SK-MEL-5 (cell line): ENCODE data around the gene CCR1. TPM values are rescaled to one million over a fixed set of nuclear protein-coding genes. Genes with fewer than 3 reads are reported as not detected.
"Not testable (repeated sequence)": the region's sequence is repeated elsewhere in the genome, so short reads cannot be mapped to it uniquely, and the experiment has no call there.

Experiments
- DNase-seq: peaks from one replicate; pipeline ENCODE4 v3.0.0-alpha.2; 2016; ENCODE audit warnings: low read depth, low spot score
- in situ Hi-C: cut with HindIII; loops from 2 replicates; pipeline ENCODE4 v1.10.0; 2016; ENCODE audit warnings: low sequenced_read_pairs, high pct_unique_total_duplicates, low pct_unique_long_range_greater_than_20kb
- total RNA-seq: library from RNA; depleted of rRNA; stranded (reverse); fragments of >200 nt; shearing (Covaris generic); gene quantifications from 2 replicates; pipeline ENCODE4 v1.2.3, GENCODE V29; 2014; rRNA removed

Gene CCR1
- total RNA-seq, 1 experiment from 2014 or later = 1.0 TPM

DNA sequence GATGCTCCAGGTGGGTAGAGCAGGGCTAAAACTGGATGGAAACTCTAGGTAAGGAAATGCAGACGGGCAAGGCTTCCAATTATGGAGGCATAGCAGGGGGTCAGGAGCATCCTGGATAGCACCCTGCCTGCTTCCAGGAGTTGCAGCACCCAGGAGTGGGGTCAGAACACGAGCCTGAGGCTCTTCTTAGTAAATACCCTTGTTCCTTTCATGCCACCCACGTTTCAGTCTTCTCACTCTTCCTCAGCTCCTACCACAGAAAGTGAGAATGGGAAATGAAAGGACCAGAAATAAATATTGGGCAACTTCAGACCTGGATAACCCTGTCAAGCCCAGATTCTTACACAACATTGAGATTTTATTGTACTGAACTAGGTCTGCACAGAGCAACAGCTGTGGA is 16.4 kb downstream of the CCR1 start:
- in situ Hi-C loops = no loop called here

DNA sequence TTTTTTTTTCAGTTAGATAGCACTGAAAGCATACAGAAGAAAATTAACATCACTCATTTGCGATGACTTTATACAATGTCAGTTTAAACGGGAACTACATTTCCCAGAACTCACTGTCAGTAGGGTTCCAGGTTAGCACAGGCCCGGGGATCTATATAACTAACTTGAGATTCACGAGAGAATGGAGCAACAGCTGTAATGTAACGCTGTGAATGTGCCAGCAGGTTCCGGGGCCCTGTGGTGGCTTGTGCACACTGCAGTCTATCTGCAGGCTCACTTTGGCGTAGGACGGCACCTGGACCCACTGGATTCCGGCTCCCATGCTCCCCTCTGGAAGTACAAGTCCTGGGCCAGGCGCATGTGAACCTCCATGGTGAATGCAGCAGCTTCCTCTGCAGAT is 19.4 kb downstream of the CCR1 start:
- DNase-seq = no peak
- in situ Hi-C loops = no loop called here

More for the DNA sequence above, 16.4 kb downstream of the CCR1 start:
- no peak for DNase-seq

DNA sequence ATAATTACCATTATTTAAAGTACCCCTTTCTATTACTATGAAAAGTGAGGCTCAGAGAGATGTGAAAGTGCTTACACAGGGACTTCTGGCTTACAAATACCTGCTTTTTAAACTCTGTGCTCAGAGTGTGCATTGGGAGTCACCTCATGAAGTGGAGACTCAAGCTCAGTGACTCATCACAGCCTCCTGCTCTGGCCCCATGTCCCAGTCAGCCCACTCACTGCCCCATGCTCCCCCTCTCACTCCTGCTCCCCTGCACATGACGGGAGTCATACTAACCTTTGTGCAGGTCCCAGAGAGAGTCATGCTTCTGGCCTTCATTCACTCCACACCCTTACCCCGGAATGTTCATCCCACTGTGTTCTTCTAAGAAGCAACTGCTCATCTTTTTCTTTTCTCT is 20.2 kb downstream of the CCR1 start:
- in situ Hi-C loops = no loop called here
- DNase-seq = no peak

DNA sequence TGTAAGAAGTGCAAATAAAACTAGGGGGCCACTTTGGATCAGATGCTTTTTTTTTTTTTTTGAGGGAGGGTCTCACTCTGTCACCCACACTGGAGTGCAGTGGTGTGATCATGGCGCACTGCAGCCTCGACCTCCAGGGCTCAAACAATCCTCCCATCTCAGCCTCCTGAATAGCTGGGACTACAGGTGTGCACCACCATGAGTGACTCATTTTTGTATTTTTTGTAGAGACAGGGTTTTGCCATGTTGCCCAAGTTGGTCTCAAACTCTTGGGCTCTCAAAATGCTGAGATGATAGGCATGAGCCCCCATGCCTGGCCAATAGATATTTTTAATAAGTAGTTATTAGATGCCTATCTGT is 20.8 kb downstream of the CCR1 start:
- DNase-seq = no peak
- in situ Hi-C loops = no loop called here

DNA sequence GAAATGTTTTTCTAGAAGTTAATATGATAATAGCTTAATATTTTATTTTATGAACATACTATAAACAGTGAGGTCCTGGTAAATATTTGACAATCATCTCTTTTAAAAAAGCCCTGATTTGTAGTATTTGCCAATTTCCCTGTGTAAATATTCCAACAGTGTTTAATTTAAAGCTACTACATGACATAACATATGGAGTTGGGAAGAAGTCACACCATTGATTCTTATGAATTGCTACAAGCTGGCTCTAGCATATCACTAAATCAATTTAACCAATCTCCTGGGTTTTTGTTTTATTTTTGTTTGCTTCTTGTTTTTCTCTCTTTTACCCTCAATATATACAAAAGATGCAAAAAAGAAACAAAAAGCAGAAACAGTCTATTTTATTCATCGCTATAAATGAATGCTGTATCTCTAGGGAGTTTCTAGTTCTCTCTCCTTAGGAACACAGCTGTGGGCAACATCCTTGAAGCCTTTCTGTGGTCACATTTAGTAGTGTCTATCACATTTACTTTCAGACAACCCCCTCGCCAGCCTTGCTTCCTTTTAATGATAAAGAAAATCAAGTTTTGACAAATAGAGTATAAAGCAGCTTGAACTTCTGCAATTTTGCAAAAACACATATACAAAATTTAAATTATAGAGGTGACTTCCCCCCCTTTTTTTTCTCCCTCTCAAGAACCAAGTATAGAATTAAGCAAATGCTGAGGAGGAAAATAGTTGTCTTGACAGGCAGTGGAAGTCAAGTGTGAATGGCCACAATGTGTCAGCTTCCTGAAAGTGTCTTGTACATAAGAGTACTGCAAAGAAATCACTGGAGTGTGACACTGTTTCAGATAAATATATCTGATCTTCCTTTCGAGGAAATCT is 21.4 kb downstream of the CCR1 start:
- in situ Hi-C loops = no loop called here
- DNase-seq = no peak

DNA sequence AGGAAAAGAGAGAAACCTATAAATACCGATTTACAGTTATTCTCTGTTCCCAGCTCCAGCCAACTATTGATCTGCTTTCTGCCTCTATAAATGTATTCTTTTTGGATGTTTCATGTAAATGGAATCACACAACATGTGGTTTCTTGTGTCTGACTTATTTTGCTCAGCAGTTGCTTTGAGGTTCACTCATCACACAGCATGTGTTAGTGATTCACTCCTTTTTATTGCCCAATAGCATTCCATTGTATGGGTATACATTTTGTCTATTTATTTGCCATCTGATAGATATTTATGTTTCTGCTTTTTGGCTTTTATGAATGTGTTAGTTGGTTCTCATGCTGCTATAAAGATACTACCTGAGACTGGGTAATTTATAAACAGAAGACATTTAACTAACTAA is 23.6 kb downstream of the CCR1 start:
- in situ Hi-C loops = no loop called here
- DNase-seq = peak; percentile 29

DNA sequence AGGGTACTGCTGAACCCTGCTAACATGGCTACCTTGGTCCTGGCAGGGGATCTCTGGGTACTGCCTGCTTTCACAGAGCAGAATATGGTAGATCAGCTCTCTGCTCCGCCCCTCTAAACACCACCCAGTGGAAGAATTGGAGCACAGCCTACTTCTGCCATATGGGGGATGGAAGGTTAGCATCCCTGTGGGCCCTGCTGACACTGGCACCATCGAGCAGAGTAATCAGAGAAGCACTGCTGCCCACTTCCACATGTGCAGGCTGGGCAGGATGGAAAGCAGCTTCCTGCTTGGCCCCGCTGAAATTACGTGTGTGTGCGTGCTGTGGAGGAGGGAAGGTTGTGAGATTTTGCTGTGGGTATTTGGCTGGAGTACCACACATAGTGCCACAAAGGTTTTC is 24.8 kb downstream of the CCR1 start:
- DNase-seq = peak; percentile 7
- in situ Hi-C loops = no loop called here

DNA sequence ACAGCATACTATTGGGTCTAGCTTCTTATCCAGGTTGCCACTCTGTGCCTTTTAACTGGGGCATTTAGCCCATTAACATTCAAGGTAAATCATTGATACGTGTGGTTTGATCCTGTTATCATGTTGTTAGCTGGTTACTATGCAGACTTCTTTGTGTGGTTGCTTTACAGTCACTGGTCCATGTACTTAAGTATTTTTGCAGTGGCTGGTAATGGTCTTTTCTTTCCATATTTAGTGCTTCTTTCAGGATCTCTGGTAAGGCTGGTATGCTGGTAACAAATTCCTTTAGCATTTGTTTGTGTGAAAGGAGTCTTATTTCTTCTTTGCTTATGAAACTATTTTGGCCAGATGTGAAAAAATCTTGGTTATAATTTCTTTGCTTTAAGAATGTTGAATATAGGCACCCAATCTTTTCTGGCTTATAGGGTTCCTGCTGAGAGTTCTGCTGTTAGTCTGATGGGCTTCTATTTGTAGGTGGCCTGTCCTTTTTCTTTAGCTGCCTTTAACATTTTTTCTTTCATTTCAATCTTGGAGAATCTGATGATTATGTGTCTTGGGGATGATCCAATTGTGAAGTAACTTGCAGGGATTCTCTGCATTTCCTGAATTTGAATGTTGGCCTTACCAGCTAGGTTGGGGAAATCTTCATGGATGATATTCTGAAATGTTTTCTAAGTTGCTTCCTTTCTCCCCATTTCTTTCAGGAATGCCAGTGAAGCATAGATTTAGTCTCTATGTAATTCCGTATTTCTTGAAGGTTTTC is 39.3 kb downstream of the CCR1 start:
- no peak for DNase-seq
- in situ Hi-C loops = no loop called here

DNA sequence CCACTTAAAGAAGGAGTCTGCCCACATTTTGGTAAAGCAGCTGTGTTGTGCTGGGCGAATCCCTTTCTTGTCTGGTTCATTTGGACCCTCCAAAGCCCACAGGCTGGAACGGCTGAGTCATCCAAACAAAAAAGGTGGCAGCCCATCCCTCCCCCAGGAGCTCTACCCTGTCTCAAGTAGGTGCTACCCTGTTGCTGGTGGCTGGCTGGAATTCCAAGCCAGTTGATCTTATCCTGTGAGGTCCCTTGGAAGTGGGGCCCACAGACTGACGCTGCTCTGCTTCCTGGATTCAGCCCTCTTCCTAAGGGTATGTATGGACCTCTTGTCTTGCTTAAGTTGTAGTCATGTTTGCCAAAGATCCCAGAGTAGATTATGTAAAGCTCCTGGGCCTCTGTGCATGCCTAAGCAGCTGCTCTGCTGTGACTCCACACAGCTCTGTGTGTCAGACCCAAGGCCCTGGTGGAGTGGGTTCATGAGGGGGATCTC is 44.5 kb downstream of the CCR1 start:
- no peak for DNase-seq

DNA sequence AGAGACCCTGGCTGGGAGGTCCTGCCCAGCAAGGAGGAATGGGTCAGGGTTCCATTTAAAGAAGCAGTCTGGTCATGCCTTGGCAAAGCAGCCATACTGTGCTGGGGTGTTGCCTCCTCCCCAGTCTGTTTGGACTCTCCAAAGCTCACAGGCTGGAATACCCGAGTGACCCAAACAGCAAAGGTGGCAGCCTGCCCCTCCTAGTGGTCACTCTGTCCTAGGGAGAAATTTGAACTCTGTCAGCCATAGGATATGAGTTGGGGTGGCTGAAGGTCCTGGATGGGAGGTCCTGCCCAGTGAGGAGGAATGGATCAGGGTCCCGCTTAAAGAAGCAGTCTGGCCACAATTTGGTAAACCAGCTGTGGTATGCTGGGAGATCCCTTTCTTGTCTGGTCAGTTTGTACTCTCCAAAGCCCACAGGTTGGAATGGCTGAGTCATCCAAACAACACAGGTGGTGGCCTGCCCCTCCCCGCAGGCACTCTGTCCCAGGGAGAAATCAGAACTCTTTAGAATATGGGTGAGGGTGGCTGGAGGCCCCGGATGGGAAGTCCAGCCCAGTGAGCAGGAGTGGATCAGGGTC is 45.0 kb downstream of the CCR1 start:
- no peak for DNase-seq
- in situ Hi-C loops = no loop called here

More for the DNA sequence above, 44.5 kb downstream of the CCR1 start:
- in situ Hi-C loops = no loop called here

DNA sequence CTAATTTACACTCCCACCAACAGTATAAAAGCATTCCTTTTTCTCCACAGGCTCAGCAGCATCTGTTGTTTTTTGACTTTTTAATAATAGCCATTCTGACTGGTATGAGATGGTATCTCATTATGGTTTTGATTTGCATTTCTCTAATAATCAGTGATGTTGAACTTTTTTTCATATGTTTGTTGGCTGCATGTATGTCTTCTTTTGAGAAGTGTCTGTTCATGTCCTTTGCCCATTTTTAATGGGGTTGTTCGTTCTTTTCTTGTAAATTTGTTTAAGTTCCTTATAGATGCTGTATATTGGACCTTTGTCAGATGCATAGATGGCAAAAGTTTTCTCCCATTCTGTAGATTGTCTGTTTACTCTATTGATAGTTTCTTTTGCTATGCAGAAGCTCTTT is 50.4 kb downstream of the CCR1 start:
- DNase-seq, in situ Hi-C loops: not testable (repeated sequence)

DNA sequence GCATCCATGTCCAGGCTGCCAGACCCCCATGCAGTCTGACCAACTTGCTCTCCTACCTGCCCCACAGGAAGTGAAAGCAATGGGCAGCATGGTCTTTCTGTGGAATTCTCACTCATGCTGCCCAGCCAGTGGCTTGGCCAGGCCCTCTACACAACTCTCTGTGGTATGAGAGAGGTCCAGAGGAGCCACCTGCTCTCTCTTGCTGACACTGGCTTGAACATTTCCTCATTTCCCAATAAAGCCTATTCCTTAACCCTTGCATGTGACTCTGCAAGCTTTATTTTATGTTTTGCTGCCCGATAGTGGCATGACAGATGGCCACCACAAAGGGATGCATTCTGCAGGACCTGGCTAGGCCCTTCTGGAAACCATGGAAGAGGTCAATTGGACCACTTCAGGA is 53.8 kb downstream of the CCR1 start:
- no peak for DNase-seq
- in situ Hi-C loops = no loop called here

Other genes with a start within 250 kb of the CCR1 start
- 52.7 and 53.6 TPM in 2 replicates for gene FYCO1, start 212.5 kb downstream of the CCR1 start, total RNA-seq
- gene XCR1, start 180.8 kb downstream of the CCR1 start, total RNA-seq = not detected in 2 replicates
- not detected in 2 replicates for gene CCR3, start 34.1 kb upstream of the CCR1 start, total RNA-seq
- gene CCR2, start 145.8 kb upstream of the CCR1 start, total RNA-seq = not detected in 2 replicates
- not detected in 2 replicates for gene CCR5, start 162.6 kb upstream of the CCR1 start, total RNA-seq
- gene CCRL2, start 198.9 kb upstream of the CCR1 start, total RNA-seq = not detected in 2 replicates